Measurements from ENCODE around the gene OR9Q1. TPM values are rescaled to one million over a fixed set of nuclear protein-coding genes. Genes with fewer than 3 reads are reported as not detected.

The OR9Q1 gene
- total and polyA plus RNA-seq, 2 of the 8 experiments (the other 6 are each of a cell fraction or from before 2014, with no cell fraction given) = not detected

GRCh38 chr11:58186938-58187337 is 163.3 kb downstream of the OR9Q1 start:
- H3K56ac ChIP-seq (replicated peaks; ENCODE audit: insufficient read length, low read depth, low read length) = no peak overlapping the region
- H2AK5ac ChIP-seq (ENCODE audit: low read depth, low read length) = no peak overlapping the region
- no peak overlapping the region for H3K14ac ChIP-seq (ENCODE audit: insufficient read length)
- no peaks in the 10 kb centered on the region for H3K23me2 ChIP-seq (ENCODE audit: low read depth, low read length)
- no peak overlapping the region for H3K4ac ChIP-seq (replicated peaks; ENCODE audit: insufficient read length, low read depth, low read length)
- no peaks in the 10 kb centered on the region for H3K4me1 ChIP-seq (replicated peaks in 1 of 4; ENCODE audit: control insufficient read depth in 3 of 4, insufficient read depth in 4 of 4, low read length in 3 of 4)
- H2BK15ac ChIP-seq (ENCODE audit: low read length) = no peak overlapping the region
- no peak overlapping the region for H3K9ac ChIP-seq (replicated peaks in 1 of 4; ENCODE audit: extremely low read depth in 1 of 4, low read depth in 3 of 4, low read length in 3 of 4)
- DNase-seq (ENCODE audit: low read depth in 1 of 2, low spot score in 2 of 2) (no peak), FAIRE-seq (no peak)
- no peak overlapping the region for H2BK20ac ChIP-seq (ENCODE audit: low read length)
- H4K91ac ChIP-seq (replicated peaks; ENCODE audit: insufficient read length, low read length) = no peak overlapping the region
- no peak overlapping the region for H3K18ac ChIP-seq (ENCODE audit: extremely low read depth, low read length)
- TF ChIP-seq SIX5 (IDR thresholded peaks at IDR 0.05; ENCODE audit: low read depth, low read length) (no peak), FOSL1 (IDR thresholded peaks at IDR 0.05; ENCODE audit: insufficient read depth, low read depth, low read length) (no peak), EZH2 (IDR thresholded peaks at IDR 0.05; ENCODE audit: low read depth, low read length, severe bottlenecking) (no peak), RXRA (IDR thresholded peaks at IDR 0.05; ENCODE audit: insufficient read depth, low read depth, low read length) (no peak), TAF7 (optimal IDR thresholded peaks at IDR 0.05; ENCODE audit: borderline replicate concordance, low read depth, low read length) (no peak), SP1 (IDR thresholded peaks at IDR 0.05; ENCODE audit: low read depth, low read length) (no peak), TEAD4 (IDR thresholded peaks at IDR 0.05; ENCODE audit: low read depth, low read length) (no peak), POLR2AphosphoS5 (IDR thresholded peaks at IDR 0.05; ENCODE audit: low read depth, low read length) (no peak), GABPA (IDR thresholded peaks at IDR 0.05; ENCODE audit: borderline replicate concordance, insufficient read depth, low read length) (no peak)
- no peak overlapping the region for H2AFZ ChIP-seq (ENCODE audit: low read length)
- H3K27me3 ChIP-seq (replicated peaks in 1 of 4; ENCODE audit: control insufficient read depth in 3 of 4, extremely low read depth in 1 of 4, insufficient read depth in 3 of 4, low read length in 3 of 4) = no peaks in the 10 kb centered on the region
- H3K79me2 ChIP-seq (ENCODE audit: control insufficient read depth in 1 of 2, insufficient read depth in 2 of 2, low read length in 2 of 2) = no peaks in the 10 kb centered on the region
- no peak overlapping the region for H3K4me2 ChIP-seq (ENCODE audit: insufficient read depth in 1 of 2, low read depth in 2 of 2, low read length in 2 of 2)
- H2BK12ac ChIP-seq (ENCODE audit: low read depth, low read length) = no peak overlapping the region
- no peak overlapping the region for H3K23ac ChIP-seq (ENCODE audit: insufficient read length)
- no peaks in the 10 kb centered on the region for H3K79me1 ChIP-seq (ENCODE audit: low read depth, low read length)
- POLR2A ChIA-PET (ENCODE audit: partially characterized antibody) = no interaction called here
- H4K8ac ChIP-seq (ENCODE audit: extremely low read depth, insufficient read depth, low read length) = no peak overlapping the region
- H3K27ac ChIP-seq (ENCODE audit: low read depth, low read length) = no peak overlapping the region
- no peak overlapping the region for H2BK5ac ChIP-seq (ENCODE audit: low read depth, low read length)
- CTCF ChIA-PET (ENCODE audit: partially characterized antibody) = no interaction called here
- no peaks in the 10 kb centered on the region for H3K36me3 ChIP-seq (ENCODE audit: control insufficient read depth in 2 of 4, insufficient read depth in 4 of 4, low read length in 3 of 4)
- no peak overlapping the region for H2BK120ac ChIP-seq (replicated peaks; ENCODE audit: low read depth, low read length)
- no peak overlapping the region for H4K5ac ChIP-seq (ENCODE audit: insufficient read length, low read depth, low read length)
- peaks cover 0 to 17% of the 10 kb centered on the region in 2 experiments; a peak in 2 of 4 replicates for H3K9me3 ChIP-seq (ENCODE audit: insufficient read depth in 2 of 2, low read depth in 1 of 2, low read length in 1 of 2)
- no peaks in the 10 kb centered on the region for H4K20me1 ChIP-seq (replicated peaks in 1 of 2; ENCODE audit: control insufficient read depth in 1 of 2, insufficient read depth in 2 of 2, low read length in 2 of 2)
- 94% methylated on average over 4 of the region's 4 CpGs; no CpG with 5 or more reads in 1 of the 2 experiments for WGBS, 2 experiments (ENCODE audit: extremely low coverage in 1 of 2, insufficient coverage in 1 of 2, insufficient read length in 1 of 2, insufficient replicate concordance in 2 of 2, low coverage in 1 of 2, low lambda C conversion rate in 2 of 2, missing lambda C conversion rate in 1 of 2)
- no peak overlapping the region for H3K4me3 ChIP-seq (ENCODE audit: extremely low read depth in 1 of 4, insufficient read depth in 2 of 4, low read depth in 3 of 4, low read length in 4 of 4)
